ENCODE results near the gene CFAP20DC.

GRCh38 chr3:58835086-58835485, 214.7 kb downstream of the CFAP20DC start:
- TF ChIP-seq EP300 (IDR thresholded peaks at IDR 0.05): no peak
- TF ChIP-seq CTCF (IDR thresholded peaks at IDR 0.05): no peak
- no peak for TF ChIP-seq POLR2A (IDR thresholded peaks at IDR 0.05)

All from gastroesophageal sphincter (tissue), 3 donors.